Neural cell (in vitro differentiated cells): ENCODE results near the gene ACIN1. TPM values are rescaled to one million over a fixed set of nuclear protein-coding genes. Genes with fewer than 3 reads are reported as not detected.

Source experiments
- H2AFZ ChIP-seq: fragments of 200-600, 300-800 bp; sonication (generic), shearing (Covaris generic); 2 replicates; pipeline ENCODE4 v1.6.0; 2014; ENCODE audit warnings: low read depth, mild to moderate bottlenecking, antibody characterized with exemption, low read length, moderate library complexity
- H3F3A ChIP-seq: fragments of 200-600 bp; shearing (Covaris generic); 2 replicates; pipeline ENCODE4 v1.6.1; 2016; ENCODE audit warnings: mild to moderate bottlenecking, moderate library complexity, mixed read lengths, antibody characterized with exemption, low read length; ENCODE audit not compliant: insufficient read depth, poor library complexity, severe bottlenecking
- H3K27ac ChIP-seq: fragments of 200-600, 300-800 bp; sonication (generic), shearing (Covaris generic); 2 replicates; pipeline ENCODE4 v1.5.1; 2014; ENCODE audit warnings: mild to moderate bottlenecking, low read length, moderate library complexity
- H3K27me3 ChIP-seq: fragments of 300-800, 200-600 bp; sonication (generic), shearing (Covaris generic); 2 replicates; pipeline ENCODE4 v1.6.0; 2014; ENCODE audit warnings: mild to moderate bottlenecking, low read depth, low read length, moderate library complexity; ENCODE audit not compliant: insufficient read depth
- H3K36me3 ChIP-seq: fragments of 300-800, 200-600 bp; sonication (generic), shearing (Covaris generic); 2 replicates; pipeline ENCODE4 v1.5.1; 2014; ENCODE audit warnings: mild to moderate bottlenecking, antibody characterized with exemption, low read length, moderate library complexity; ENCODE audit not compliant: insufficient read depth
- H3K4me2 ChIP-seq: fragments of 300-800, 200-600 bp; sonication (generic), shearing (Covaris generic); 2 replicates; pipeline ENCODE4 v1.6.0; 2014; ENCODE audit warnings: mild to moderate bottlenecking, low read length
- H3K4me3 ChIP-seq: fragments of 300-800, 200-600 bp; sonication (generic), shearing (Covaris generic); 2 replicates; pipeline ENCODE4 v1.5.1; 2014; ENCODE audit warnings: mild to moderate bottlenecking, low read length, moderate library complexity
- H3K79me2 ChIP-seq: fragments of 200-600 bp; shearing (Covaris generic); replicated peaks from 2 replicates; pipeline ENCODE4 v1.6.0; 2014; ENCODE audit warnings: mild to moderate bottlenecking, low read length, moderate library complexity; ENCODE audit not compliant: insufficient read depth
- H3K9ac ChIP-seq: fragments of 300-800, 200-600 bp; sonication (generic), shearing (Covaris generic); 2 replicates; pipeline ENCODE4 v1.6.1; 2016; ENCODE audit warnings: mild to moderate bottlenecking, low read length, mixed read lengths
- H3K9me2 ChIP-seq: fragments of 200-600 bp; shearing (Covaris generic); 2 replicates; pipeline ENCODE4 v1.6.1; 2016; ENCODE audit warnings: mild to moderate bottlenecking, low read length, mixed read lengths; ENCODE audit not compliant: insufficient read depth
- H3K9me3 ChIP-seq: fragments of 200-600, 300-800 bp; sonication (generic), shearing (Covaris generic); 2 replicates; pipeline ENCODE4 v1.6.1; 2016; ENCODE audit warnings: mild to moderate bottlenecking, mixed run types, low read length, moderate library complexity, mixed read lengths
- H4K20me1 ChIP-seq: fragments of 200-600 bp; shearing (Covaris generic); 2 replicates; pipeline ENCODE4 v1.6.1; 2016; ENCODE audit warnings: mild to moderate bottlenecking, mixed run types; ENCODE audit not compliant: insufficient read depth
- EP300 ChIP-seq: fragments of 450-650 bp; conservative IDR thresholded peaks from 2 replicates; pipeline ENCODE4 v1.6.1; 2014; ENCODE audit warnings: antibody characterized with exemption, mild to moderate bottlenecking, moderate library complexity; ENCODE audit not compliant: poor library complexity, severe bottlenecking
- EZH2 ChIP-seq: fragments of 200-600, 300-800 bp; shearing (Covaris generic), sonication (generic); IDR thresholded peaks from 2 replicates; pipeline ENCODE4 v1.6.1; 2014; ENCODE audit warnings: antibody characterized with exemption, low read length, borderline replicate concordance, mild to moderate bottlenecking; ENCODE audit not compliant: insufficient read depth, poor library complexity, severe bottlenecking
- MXI1 ChIP-seq: fragments of 450-650 bp; conservative IDR thresholded peaks from 2 replicates; pipeline ENCODE4 v1.6.1; 2014; ENCODE audit warnings: antibody characterized with exemption, mild to moderate bottlenecking; ENCODE audit not compliant: poor library complexity, severe bottlenecking
- POLR2AphosphoS5 ChIP-seq: IDR thresholded peaks from 2 replicates; pipeline ENCODE4 v1.6.1; 2012
- RAD21 ChIP-seq: fragments of 450-650 bp; conservative IDR thresholded peaks from 2 replicates; pipeline ENCODE4 v1.6.1; 2014; ENCODE audit warnings: antibody characterized with exemption, mild to moderate bottlenecking, moderate library complexity
- SMC3 ChIP-seq: fragments of 450-650 bp; conservative IDR thresholded peaks from 2 replicates; pipeline ENCODE4 v1.6.1; 2014; ENCODE audit warnings: antibody characterized with exemption, mild to moderate bottlenecking, moderate library complexity; ENCODE audit not compliant: poor library complexity
- TAF1 ChIP-seq: IDR thresholded peaks from 2 replicates; pipeline ENCODE4 v1.6.1; 2012; ENCODE audit warnings: low read depth
- polyA plus RNA-seq: library from polyadenylated mRNA; depleted of rRNA; stranded (reverse); fragments of >200 nt; gene quantifications from 2 replicates; pipeline ENCODE4 v1.2.3, GENCODE V29; 2014
- TF ChIP-seq, protein P1 (sequence below): IDR thresholded peaks from 2 replicates; pipeline ENCODE4 v1.6.1; 2012; ENCODE audit warnings: borderline replicate concordance
- TF ChIP-seq, protein P2 (sequence below): fragments of 450-650 bp; IDR thresholded peaks from 2 replicates; pipeline ENCODE4 v1.5.1; 2014; ENCODE audit warnings: antibody characterized with exemption, mild to moderate bottlenecking, moderate library complexity; ENCODE audit not compliant: poor library complexity, severe bottlenecking

ACIN1 gene
- polyA plus RNA-seq, 1 donor from 2014 or later: 143 TPM

DNA sequence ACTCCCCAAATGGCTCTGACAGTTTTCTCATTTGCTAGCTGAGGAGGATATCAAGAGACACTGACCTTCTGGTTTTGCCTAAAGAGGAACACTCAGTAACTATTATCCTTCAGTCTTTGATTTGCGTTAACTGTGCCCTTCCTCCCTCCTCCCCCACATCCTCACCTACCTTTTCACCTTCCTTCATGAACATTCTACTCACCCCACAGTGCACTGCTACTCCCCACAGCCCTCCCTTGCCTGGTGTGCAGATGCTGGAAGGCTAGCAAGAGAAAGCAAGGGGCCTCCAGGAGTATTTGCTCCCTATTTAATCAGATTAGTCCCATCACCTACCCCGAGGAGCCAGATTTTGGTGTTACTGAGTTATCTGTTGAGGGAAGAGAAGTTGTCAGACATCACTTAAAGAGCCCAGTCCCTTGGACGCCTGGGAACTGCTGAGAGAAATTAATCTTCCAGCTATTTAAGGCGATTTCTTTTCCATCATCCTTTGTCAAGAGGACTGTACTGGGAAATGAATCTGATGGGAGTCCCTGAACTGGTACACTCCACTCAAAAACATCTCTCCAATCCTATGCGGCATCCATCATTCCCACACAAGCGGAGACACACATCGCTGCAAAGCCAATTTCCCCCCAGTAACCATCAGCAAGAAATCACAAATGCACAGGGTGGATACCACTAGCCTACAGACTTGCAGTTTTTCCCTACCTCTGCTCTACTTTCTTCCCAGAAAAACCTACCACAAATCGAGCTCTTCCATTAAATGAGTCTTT is 71.7 kb downstream of the ACIN1 start:
- no peaks in the 10 kb centered on the region for H3K79me2 ChIP-seq
- H3K9me2 ChIP-seq: no peaks in the 10 kb centered on the region
- TF ChIP-seq SMC3 (no peak), MXI1 (no peak), TAF1 (no peak), EZH2 (no peak), POLR2AphosphoS5 (no peak), EP300 (no peak)
- TF ChIP-seq, protein P1, sequence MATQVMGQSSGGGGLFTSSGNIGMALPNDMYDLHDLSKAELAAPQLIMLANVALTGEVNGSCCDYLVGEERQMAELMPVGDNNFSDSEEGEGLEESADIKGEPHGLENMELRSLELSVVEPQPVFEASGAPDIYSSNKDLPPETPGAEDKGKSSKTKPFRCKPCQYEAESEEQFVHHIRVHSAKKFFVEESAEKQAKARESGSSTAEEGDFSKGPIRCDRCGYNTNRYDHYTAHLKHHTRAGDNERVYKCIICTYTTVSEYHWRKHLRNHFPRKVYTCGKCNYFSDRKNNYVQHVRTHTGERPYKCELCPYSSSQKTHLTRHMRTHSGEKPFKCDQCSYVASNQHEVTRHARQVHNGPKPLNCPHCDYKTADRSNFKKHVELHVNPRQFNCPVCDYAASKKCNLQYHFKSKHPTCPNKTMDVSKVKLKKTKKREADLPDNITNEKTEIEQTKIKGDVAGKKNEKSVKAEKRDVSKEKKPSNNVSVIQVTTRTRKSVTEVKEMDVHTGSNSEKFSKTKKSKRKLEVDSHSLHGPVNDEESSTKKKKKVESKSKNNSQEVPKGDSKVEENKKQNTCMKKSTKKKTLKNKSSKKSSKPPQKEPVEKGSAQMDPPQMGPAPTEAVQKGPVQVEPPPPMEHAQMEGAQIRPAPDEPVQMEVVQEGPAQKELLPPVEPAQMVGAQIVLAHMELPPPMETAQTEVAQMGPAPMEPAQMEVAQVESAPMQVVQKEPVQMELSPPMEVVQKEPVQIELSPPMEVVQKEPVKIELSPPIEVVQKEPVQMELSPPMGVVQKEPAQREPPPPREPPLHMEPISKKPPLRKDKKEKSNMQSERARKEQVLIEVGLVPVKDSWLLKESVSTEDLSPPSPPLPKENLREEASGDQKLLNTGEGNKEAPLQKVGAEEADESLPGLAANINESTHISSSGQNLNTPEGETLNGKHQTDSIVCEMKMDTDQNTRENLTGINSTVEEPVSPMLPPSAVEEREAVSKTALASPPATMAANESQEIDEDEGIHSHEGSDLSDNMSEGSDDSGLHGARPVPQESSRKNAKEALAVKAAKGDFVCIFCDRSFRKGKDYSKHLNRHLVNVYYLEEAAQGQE: no peak
- TF ChIP-seq, protein P2, sequence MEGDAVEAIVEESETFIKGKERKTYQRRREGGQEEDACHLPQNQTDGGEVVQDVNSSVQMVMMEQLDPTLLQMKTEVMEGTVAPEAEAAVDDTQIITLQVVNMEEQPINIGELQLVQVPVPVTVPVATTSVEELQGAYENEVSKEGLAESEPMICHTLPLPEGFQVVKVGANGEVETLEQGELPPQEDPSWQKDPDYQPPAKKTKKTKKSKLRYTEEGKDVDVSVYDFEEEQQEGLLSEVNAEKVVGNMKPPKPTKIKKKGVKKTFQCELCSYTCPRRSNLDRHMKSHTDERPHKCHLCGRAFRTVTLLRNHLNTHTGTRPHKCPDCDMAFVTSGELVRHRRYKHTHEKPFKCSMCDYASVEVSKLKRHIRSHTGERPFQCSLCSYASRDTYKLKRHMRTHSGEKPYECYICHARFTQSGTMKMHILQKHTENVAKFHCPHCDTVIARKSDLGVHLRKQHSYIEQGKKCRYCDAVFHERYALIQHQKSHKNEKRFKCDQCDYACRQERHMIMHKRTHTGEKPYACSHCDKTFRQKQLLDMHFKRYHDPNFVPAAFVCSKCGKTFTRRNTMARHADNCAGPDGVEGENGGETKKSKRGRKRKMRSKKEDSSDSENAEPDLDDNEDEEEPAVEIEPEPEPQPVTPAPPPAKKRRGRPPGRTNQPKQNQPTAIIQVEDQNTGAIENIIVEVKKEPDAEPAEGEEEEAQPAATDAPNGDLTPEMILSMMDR: no peak
- H3K27me3 ChIP-seq: no peaks in the 10 kb centered on the region
- H3K9ac ChIP-seq: no peak overlapping the region
- H3K4me3 ChIP-seq: no peak overlapping the region
- H3K4me2 ChIP-seq: no peak overlapping the region
- H3K27ac ChIP-seq: no peak overlapping the region
- H3K9me3 ChIP-seq: no peaks in the 10 kb centered on the region
- H3K36me3 ChIP-seq: no peaks in the 10 kb centered on the region
- no peaks in the 10 kb centered on the region for H3F3A ChIP-seq
- no peak overlapping the region for H2AFZ ChIP-seq
- no peaks in the 10 kb centered on the region for H4K20me1 ChIP-seq

DNA sequence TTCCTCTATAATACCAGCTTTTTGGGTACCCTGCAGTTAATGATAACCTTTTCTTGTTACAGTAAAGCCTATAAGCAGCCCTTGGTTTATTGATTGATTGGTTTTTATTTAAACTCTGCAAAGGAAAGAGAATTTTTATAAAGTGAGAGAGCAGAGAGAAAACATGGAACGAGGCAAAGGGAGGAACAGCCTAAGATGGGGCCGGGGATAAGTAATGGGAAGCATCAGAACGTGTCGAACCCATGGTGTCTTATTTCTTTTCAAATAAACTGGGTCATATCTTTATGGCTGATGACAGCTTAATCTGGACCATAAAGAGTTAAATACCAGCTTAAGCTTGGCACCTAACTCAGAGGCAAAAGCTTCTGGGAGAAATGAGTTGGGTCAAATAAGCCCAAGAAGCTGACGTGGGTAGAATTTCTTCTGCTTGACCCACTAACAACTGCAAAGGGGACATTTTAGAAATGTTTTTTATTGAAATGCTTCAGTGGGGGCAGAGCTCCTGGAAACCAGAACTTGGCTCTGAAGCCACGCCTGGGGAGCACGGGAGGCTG is 73.0 kb downstream of the ACIN1 start:
- Histone ChIP-seq H3K4me3 (no peak overlapping the region), H3K27me3 (no peaks in the 10 kb centered on the region), H4K20me1 (no peaks in the 10 kb centered on the region), H3K9ac (no peak overlapping the region), H2AFZ (no peak overlapping the region), H3K36me3 (no peaks in the 10 kb centered on the region), H3F3A (no peaks in the 10 kb centered on the region), H3K79me2 (no peaks in the 10 kb centered on the region), H3K4me2 (no peak overlapping the region), H3K9me3 (no peaks in the 10 kb centered on the region), H3K9me2 (no peaks in the 10 kb centered on the region), H3K27ac (no peak overlapping the region)
- TF ChIP-seq POLR2AphosphoS5: no peak
- no peak for TF ChIP-seq TAF1
- TF ChIP-seq, protein P1: no peak
- no peak for TF ChIP-seq RAD21
- TF ChIP-seq EZH2: no peak
- TF ChIP-seq, protein P2: no peak
- no peak for TF ChIP-seq SMC3
- no peak for TF ChIP-seq EP300
- TF ChIP-seq MXI1: no peak
